Gastrocnemius medialis (tissue), 4 donors: ENCODE measurements around the gene KRTAP2-2. TPM values are rescaled to one million over a fixed set of nuclear protein-coding genes. Genes with fewer than 3 reads are reported as not detected.

Experiments
- ATAC-seq, 2 donors: fragments of 150-250 bp; one replicate each; pipeline ENCODE4 v1.9.1; 2016
- DNase-seq, 2 donors: peaks; one replicate each; pipeline ENCODE4 v3.0.0-alpha.2; 2019
- H3K27ac ChIP-seq, 4 donors: fragments of 200-600 bp; sonication (generic); 1 replicate in 1 of 4; 2 replicates in 3 of 4; pipeline ENCODE4 v1.5.1; 2016 to 2018; ENCODE audit warnings: mild to moderate bottlenecking in 2 of 4, moderate library complexity in 1 of 4
- H3K27me3 ChIP-seq, 3 donors: fragments of 200-600 bp; sonication (generic) in 2 of 3; 1 replicate in 1 of 3; 2 replicates in 2 of 3; pipeline versions ENCODE4 v1.5.1 to v1.6.0; 2016 to 2019; ENCODE audit warnings: mild to moderate bottlenecking in 1 of 3, moderate library complexity in 1 of 3
- H3K36me3 ChIP-seq, 2 donors: fragments of 200-600 bp; sonication (generic) in 1 of 2; one replicate each; pipeline ENCODE4 v1.5.1; 2017 to 2018
- H3K4me1 ChIP-seq, 2 donors: fragments of 200-600 bp; sonication (generic) in 1 of 2; one replicate each; pipeline ENCODE4 v1.5.1; 2016 to 2017; ENCODE audit warnings: mild to moderate bottlenecking in 2 of 2
- H3K4me3 ChIP-seq, 4 donors: fragments of 200-600 bp; sonication (generic) in 3 of 4; 1 replicate in 1 of 4; 2 replicates in 3 of 4; pipeline ENCODE4 v1.5.1; 2016 to 2019; ENCODE audit warnings: mild to moderate bottlenecking in 2 of 4
- H3K9me3 ChIP-seq, 3 donors: fragments of 200-600 bp; sonication (generic) in 2 of 3; 1 replicate in 1 of 3; 2 replicates in 2 of 3; pipeline ENCODE4 v1.5.1; 2016 to 2019
- POLR2A ChIP-seq, 2 donors: fragments of 450-650 bp; IDR thresholded peaks; one replicate each; pipeline ENCODE4 v1.6.1; 2017; ENCODE audit warnings: antibody characterized with exemption in 2 of 2, mild to moderate bottlenecking in 2 of 2, moderate library complexity in 2 of 2
- in situ Hi-C, 4 donors: fragments of 200-750 bp; cut with MboI; loops; one replicate each; pipeline versions ENCODE4 v1.15.0 to v1.8.0; 2017; ENCODE audit warnings: low sequenced_read_pairs in 4 of 4
- intact Hi-C: fragments of 100-400 bp; cut with DNase I; formaldehyde crosslinking; loops from one replicate; pipeline ENCODE4 v1.15.1; 2023; ENCODE audit warnings: low total_unique reads
- total RNA-seq, 4 donors: library from RNA; depleted of rRNA; stranded (reverse); fragments of >200 nt; gene quantifications; one replicate each; pipeline versions ENCODE4 v1.1.0 to v1.2.3, GENCODE V29; 2016
- TF ChIP-seq, protein P1 (sequence below), 5 experiments: fragments of 450-650 bp in 3 of 5; fragments of 200-600 bp in 2 of 5; sonication (generic) in 2 of 5; IDR thresholded peaks in 4 of 5; conservative IDR thresholded peaks in 1 of 5; 1 replicate in 4 of 5; 2 replicates in 1 of 5; pipeline ENCODE4 v1.5.1; 2016 to 2019; ENCODE audit warnings: antibody characterized with exemption in 5 of 5, mild to moderate bottlenecking in 3 of 5, moderate library complexity in 3 of 5

Gene KRTAP2-2
- total RNA-seq, 4 donors from 2014 or later: not detected

DNA sequence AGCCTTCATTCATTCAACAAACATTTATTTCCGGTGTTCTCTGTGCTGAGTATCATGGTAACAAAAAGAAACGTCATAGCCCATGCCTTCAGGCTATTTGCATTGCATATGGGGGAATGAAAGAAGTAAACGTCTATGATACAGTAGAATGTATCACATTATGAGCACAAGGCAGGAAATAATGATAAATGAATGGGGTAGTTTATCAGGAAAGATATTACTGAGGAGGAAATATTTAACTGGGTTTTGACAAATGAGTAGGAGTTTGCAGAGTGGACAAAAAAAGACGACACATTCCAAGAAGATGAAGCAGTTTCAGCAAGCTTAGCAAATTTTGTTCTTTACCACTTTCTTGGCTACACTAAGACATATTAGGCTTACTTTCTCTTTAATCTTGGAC, 27.6 kb upstream of the KRTAP2-2 start:
- in situ Hi-C loops: loop anchor here in 1 of 4 donors (25.0 kb wide), 1 partner anchor 105 kb away; the partner anchor contains the start of genes KRTAP4-1, KRTAP4-2 and KRTAP9-1
- Histone ChIP-seq H3K27me3 (peaks cover 0 to 6% (median 0%) of the 10 kb centered on the region in 3 donors), H3K36me3 (no peaks in the 10 kb centered on the region), H3K4me3 (no peak overlapping the region), H3K27ac (no peak overlapping the region), H3K4me1 (no peaks in the 10 kb centered on the region), H3K9me3 (no peaks in the 10 kb centered on the region)
- TF ChIP-seq POLR2A (IDR thresholded peaks at IDR 0.05): no peak
- TF ChIP-seq, protein P1, sequence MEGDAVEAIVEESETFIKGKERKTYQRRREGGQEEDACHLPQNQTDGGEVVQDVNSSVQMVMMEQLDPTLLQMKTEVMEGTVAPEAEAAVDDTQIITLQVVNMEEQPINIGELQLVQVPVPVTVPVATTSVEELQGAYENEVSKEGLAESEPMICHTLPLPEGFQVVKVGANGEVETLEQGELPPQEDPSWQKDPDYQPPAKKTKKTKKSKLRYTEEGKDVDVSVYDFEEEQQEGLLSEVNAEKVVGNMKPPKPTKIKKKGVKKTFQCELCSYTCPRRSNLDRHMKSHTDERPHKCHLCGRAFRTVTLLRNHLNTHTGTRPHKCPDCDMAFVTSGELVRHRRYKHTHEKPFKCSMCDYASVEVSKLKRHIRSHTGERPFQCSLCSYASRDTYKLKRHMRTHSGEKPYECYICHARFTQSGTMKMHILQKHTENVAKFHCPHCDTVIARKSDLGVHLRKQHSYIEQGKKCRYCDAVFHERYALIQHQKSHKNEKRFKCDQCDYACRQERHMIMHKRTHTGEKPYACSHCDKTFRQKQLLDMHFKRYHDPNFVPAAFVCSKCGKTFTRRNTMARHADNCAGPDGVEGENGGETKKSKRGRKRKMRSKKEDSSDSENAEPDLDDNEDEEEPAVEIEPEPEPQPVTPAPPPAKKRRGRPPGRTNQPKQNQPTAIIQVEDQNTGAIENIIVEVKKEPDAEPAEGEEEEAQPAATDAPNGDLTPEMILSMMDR (IDR thresholded peaks at IDR 0.05 in 4 of 5, conservative IDR thresholded peaks at IDR 0.05 in 1 of 5): no peak
- intact Hi-C loops: no loop called here
- ATAC-seq (no peak), DNase-seq (no peak)

DNA sequence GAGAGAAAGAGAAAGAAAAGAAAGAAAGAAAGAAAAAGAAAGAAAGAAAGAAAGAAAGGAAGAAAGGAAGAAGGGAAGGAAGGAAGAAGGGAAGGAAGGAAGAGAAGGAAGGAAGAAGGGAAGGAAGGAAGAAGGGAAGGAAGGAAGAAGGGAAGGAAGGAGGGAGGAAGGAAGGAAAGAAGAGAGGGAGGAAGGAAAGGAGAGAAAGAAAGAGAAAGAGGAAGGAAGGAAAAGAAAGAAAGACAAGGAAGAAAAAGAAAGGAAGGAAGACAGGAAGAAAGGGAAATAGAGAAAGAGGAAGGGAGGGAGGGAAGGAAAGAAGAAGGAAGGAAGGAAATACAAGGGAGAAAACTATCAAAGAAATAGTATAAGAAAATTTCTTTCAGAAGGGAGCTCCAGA, 21.8 kb upstream of the KRTAP2-2 start:
- Histone ChIP-seq H3K4me1 (no peaks in the 10 kb centered on the region), H3K27ac (no peak overlapping the region)

DNA sequence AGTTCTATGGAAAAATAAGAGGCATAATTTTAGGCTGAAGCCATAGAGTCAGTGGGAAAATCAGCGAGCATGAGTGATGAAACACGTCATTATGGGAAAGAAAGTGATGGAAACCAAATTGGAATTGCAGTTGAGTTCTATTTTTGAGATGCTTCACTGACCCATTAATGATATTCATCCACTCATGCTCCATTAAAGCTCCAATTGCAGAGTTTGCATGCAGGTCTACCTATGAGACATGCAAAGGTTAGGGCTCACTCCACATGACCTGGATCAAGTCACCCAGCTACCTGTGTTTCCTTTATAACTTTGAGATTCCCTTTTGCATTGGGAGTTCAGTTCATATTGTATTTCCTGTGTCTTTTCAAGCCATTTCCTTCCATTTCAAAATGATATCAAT, 18.6 kb upstream of the KRTAP2-2 start:
- in situ Hi-C loops: loop anchor here in 1 of 4 donors (25.0 kb wide), 1 partner anchor 111 kb away; the partner anchor contains the start of gene KRT39
- ATAC-seq (no peak), DNase-seq (no peak)
- Histone ChIP-seq H3K4me1 (no peaks in the 10 kb centered on the region), H3K27ac (no peak overlapping the region), H3K9me3 (no peaks in the 10 kb centered on the region), H3K4me3 (no peak overlapping the region), H3K36me3 (no peaks in the 10 kb centered on the region), H3K27me3 (peaks cover 0 to 5% (median 0%) of the 10 kb centered on the region in 3 donors)
- TF ChIP-seq POLR2A (IDR thresholded peaks at IDR 0.05): no peak
- TF ChIP-seq, protein P1 (IDR thresholded peaks at IDR 0.05 in 4 of 5, conservative IDR thresholded peaks at IDR 0.05 in 1 of 5): no peak
- intact Hi-C loops: no loop called here

More for the DNA sequence above, 21.8 kb upstream of the KRTAP2-2 start:
- in situ Hi-C loops (loop anchor here in 1 of 4 donors (25.0 kb wide), 1 partner anchor 111 kb away; the partner anchor contains the start of genes KRTAP4-1, KRTAP4-2 and KRTAP9-1), intact Hi-C loops (no loop called here)
- no peak for DNase-seq
- Histone ChIP-seq H3K27me3 (peaks cover 0 to 6% (median 0%) of the 10 kb centered on the region in 3 donors), H3K9me3 (no peaks in the 10 kb centered on the region), H3K4me3 (no peak overlapping the region), H3K36me3 (no peaks in the 10 kb centered on the region)
- no peak for TF ChIP-seq POLR2A (IDR thresholded peaks at IDR 0.05)
- TF ChIP-seq, protein P1 (IDR thresholded peaks at IDR 0.05 in 4 of 5, conservative IDR thresholded peaks at IDR 0.05 in 1 of 5): no peak
- no peak for ATAC-seq

DNA sequence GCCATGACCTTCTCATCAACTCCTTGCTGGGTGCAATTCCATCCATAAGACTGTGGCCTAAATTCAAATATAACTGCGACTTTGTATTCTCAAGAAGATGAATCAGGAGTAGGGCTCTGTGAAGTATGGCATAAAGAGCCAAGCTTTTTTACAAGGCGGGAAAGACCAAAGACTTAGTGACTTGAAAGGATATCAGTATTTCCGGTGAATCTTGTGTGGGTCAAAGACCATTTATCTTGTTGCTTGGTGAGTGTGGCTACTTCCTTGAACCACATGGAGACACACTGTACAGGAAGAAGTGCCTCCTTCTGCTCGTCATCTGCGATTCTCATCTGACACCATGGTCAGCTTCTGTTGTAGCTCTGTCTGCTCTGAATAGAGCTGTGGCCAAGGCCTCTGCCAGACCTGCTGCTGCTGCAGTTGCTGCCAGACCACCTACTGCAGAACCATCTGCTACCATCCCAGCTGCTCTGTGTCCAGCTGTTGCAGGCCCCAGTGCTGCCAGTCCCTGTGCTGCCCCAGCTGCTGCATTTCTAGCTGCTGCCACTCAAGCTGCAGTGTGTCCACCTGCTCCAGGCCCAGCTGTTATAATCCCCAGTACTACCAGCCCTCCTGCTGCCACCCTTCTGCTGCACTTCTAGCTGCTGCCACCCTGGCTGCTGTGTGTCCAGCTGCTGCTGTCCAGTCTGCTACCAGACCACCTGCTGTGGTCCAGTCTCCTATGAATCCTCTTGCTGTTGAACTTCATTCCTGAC, 16.8 kb upstream of the KRTAP2-2 start:
- Histone ChIP-seq H3K9me3 (no peaks in the 10 kb centered on the region), H3K4me3 (no peak overlapping the region), H3K36me3 (no peaks in the 10 kb centered on the region), H3K27me3 (no peaks in the 10 kb centered on the region), H3K4me1 (no peaks in the 10 kb centered on the region), H3K27ac (no peak overlapping the region)
- in situ Hi-C loops (loop anchor here in 1 of 4 donors (25.0 kb wide), 1 partner anchor 109 kb away; the partner anchor contains the start of gene KRT39), intact Hi-C loops (no loop called here)
- TF ChIP-seq POLR2A (IDR thresholded peaks at IDR 0.05): no peak
- TF ChIP-seq, protein P1 (IDR thresholded peaks at IDR 0.05 in 4 of 5, conservative IDR thresholded peaks at IDR 0.05 in 1 of 5): no peak
- ATAC-seq (no peak), DNase-seq (no peak)
